ENCODE data around the gene STAG1.

DNA sequence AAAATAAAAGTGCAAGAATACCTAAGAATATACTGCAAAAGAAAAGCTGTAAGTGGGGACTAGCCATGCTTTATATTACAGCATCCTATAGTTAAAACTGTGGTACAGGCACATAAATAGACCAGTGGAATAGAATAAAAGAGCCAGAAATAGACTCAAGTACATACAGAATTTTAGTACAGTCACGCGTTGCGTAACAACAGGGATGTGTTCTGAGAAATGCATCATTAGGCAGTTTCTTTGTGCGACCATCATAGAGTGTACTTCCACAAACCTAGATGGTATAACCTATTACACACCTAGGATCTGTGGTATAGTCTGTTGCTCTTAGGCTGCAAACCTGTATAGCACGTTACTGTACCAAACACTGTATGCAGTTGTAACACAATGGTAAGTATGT, 440.2 kb downstream of the STAG1 start:
- TF ChIP-seq, protein P1, sequence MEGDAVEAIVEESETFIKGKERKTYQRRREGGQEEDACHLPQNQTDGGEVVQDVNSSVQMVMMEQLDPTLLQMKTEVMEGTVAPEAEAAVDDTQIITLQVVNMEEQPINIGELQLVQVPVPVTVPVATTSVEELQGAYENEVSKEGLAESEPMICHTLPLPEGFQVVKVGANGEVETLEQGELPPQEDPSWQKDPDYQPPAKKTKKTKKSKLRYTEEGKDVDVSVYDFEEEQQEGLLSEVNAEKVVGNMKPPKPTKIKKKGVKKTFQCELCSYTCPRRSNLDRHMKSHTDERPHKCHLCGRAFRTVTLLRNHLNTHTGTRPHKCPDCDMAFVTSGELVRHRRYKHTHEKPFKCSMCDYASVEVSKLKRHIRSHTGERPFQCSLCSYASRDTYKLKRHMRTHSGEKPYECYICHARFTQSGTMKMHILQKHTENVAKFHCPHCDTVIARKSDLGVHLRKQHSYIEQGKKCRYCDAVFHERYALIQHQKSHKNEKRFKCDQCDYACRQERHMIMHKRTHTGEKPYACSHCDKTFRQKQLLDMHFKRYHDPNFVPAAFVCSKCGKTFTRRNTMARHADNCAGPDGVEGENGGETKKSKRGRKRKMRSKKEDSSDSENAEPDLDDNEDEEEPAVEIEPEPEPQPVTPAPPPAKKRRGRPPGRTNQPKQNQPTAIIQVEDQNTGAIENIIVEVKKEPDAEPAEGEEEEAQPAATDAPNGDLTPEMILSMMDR (IDR thresholded peaks at IDR 0.05): no peak
- no peak for TF ChIP-seq POLR2A (IDR thresholded peaks at IDR 0.05)
